GM23338 (cell line): ENCODE data around the gene CNTNAP2.

Experiments used
- CREB1 ChIP-seq: fragments of 250-450 bp; sonication (Bioruptor Pico); IDR thresholded peaks from 2 replicates; pipeline ENCODE4 v1.5.0; 2020; ENCODE audit warnings: low read depth, mild to moderate bottlenecking, moderate library complexity
- EZH2 ChIP-seq: fragments of 200-600 bp; sonication (generic); IDR thresholded peaks from one replicate; pipeline ENCODE4 v1.8.0; 2017; ENCODE audit warnings: antibody characterized with exemption, mild to moderate bottlenecking, low read depth; ENCODE audit not compliant: unreplicated experiment
- EZH2phosphoT487 ChIP-seq: fragments of 200-600 bp; sonication (generic); IDR thresholded peaks from one replicate; pipeline ENCODE4 v1.8.1; 2018; ENCODE audit warnings: antibody characterized with exemption; ENCODE audit not compliant: unreplicated experiment
- JUNB ChIP-seq: IDR thresholded peaks from one replicate; pipeline ENCODE4 v1.6.1; 2016; ENCODE audit warnings: antibody characterized with exemption; ENCODE audit not compliant: unreplicated experiment
- POLR2AphosphoS5 ChIP-seq: IDR thresholded peaks from 2 replicates; pipeline ENCODE4 v1.6.1; 2016; ENCODE audit warnings: antibody characterized with exemption, low read depth
- STAT1 ChIP-seq: IDR thresholded peaks from one replicate; pipeline ENCODE4 v1.6.1; 2016; ENCODE audit warnings: antibody characterized with exemption; ENCODE audit not compliant: unreplicated experiment
- ZNF114 ChIP-seq: fragments of 250-450 bp; sonication (Bioruptor Pico); IDR thresholded peaks from 2 replicates; pipeline ENCODE4 v1.5.0; 2020; ENCODE audit warnings: mild to moderate bottlenecking, moderate library complexity
- ZNF331 ChIP-seq: fragments of 250-450 bp; sonication (Bioruptor Pico); IDR thresholded peaks from 2 replicates; pipeline ENCODE4 v1.5.0; 2020; ENCODE audit warnings: low read depth, mild to moderate bottlenecking, moderate library complexity
- TF ChIP-seq, protein P1 (sequence below), 2 experiments: fragments of 200-600 bp in 1 of 2; sonication (generic) in 1 of 2; conservative IDR thresholded peaks; 2 replicates each; pipeline versions ENCODE4 v1.5.1 to v1.6.1; 2016 to 2017; ENCODE audit warnings: antibody characterized with exemption in 2 of 2, low read depth in 2 of 2, mild to moderate bottlenecking in 2 of 2, moderate library complexity in 1 of 2
- TF ChIP-seq, protein P2 (sequence below): IDR thresholded peaks from one replicate; pipeline ENCODE4 v1.6.1; 2018; ENCODE audit warnings: antibody characterized with exemption; ENCODE audit not compliant: unreplicated experiment

DNA sequence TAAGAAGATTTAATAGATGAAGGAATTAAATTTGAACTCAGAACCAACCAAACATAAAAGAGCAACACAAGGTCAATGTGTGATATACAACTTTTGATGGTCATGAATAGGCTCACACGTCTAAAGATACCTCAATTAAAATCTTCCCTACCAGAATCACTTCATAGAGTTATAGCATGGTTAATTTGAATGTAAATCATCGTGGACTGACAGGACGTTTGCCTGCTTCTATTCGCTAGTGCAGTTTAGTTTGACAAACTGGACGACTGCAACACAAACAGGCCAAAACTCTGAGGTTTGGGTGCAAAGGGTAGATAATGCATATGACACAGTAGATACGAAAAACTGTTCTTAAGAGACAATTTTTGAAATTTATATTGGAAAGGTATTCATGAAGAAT is 32.5 kb upstream of the CNTNAP2 start:
- TF ChIP-seq, protein P1, sequence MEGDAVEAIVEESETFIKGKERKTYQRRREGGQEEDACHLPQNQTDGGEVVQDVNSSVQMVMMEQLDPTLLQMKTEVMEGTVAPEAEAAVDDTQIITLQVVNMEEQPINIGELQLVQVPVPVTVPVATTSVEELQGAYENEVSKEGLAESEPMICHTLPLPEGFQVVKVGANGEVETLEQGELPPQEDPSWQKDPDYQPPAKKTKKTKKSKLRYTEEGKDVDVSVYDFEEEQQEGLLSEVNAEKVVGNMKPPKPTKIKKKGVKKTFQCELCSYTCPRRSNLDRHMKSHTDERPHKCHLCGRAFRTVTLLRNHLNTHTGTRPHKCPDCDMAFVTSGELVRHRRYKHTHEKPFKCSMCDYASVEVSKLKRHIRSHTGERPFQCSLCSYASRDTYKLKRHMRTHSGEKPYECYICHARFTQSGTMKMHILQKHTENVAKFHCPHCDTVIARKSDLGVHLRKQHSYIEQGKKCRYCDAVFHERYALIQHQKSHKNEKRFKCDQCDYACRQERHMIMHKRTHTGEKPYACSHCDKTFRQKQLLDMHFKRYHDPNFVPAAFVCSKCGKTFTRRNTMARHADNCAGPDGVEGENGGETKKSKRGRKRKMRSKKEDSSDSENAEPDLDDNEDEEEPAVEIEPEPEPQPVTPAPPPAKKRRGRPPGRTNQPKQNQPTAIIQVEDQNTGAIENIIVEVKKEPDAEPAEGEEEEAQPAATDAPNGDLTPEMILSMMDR (conservative IDR thresholded peaks at IDR 0.05; ENCODE audit: low read depth in 2 of 2): no peak
- TF ChIP-seq EZH2phosphoT487 (no peak), EZH2 (no peak), STAT1 (no peak), JUNB (no peak), POLR2AphosphoS5 (no peak), ZNF114 (CRISPR knock-in tag) (no peak), CREB1 (no peak), ZNF331 (CRISPR knock-in tag) (no peak)
- TF ChIP-seq, protein P2, sequence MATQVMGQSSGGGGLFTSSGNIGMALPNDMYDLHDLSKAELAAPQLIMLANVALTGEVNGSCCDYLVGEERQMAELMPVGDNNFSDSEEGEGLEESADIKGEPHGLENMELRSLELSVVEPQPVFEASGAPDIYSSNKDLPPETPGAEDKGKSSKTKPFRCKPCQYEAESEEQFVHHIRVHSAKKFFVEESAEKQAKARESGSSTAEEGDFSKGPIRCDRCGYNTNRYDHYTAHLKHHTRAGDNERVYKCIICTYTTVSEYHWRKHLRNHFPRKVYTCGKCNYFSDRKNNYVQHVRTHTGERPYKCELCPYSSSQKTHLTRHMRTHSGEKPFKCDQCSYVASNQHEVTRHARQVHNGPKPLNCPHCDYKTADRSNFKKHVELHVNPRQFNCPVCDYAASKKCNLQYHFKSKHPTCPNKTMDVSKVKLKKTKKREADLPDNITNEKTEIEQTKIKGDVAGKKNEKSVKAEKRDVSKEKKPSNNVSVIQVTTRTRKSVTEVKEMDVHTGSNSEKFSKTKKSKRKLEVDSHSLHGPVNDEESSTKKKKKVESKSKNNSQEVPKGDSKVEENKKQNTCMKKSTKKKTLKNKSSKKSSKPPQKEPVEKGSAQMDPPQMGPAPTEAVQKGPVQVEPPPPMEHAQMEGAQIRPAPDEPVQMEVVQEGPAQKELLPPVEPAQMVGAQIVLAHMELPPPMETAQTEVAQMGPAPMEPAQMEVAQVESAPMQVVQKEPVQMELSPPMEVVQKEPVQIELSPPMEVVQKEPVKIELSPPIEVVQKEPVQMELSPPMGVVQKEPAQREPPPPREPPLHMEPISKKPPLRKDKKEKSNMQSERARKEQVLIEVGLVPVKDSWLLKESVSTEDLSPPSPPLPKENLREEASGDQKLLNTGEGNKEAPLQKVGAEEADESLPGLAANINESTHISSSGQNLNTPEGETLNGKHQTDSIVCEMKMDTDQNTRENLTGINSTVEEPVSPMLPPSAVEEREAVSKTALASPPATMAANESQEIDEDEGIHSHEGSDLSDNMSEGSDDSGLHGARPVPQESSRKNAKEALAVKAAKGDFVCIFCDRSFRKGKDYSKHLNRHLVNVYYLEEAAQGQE: no peak
